ENCODE data around the gene IER3. TPM values are rescaled to one million over a fixed set of nuclear protein-coding genes. Genes with fewer than 3 reads are reported as not detected.

The IER3 gene
- polyA plus RNA-seq, 1 experiment = 51.7 TPM

- TF ChIP-seq, protein P1, sequence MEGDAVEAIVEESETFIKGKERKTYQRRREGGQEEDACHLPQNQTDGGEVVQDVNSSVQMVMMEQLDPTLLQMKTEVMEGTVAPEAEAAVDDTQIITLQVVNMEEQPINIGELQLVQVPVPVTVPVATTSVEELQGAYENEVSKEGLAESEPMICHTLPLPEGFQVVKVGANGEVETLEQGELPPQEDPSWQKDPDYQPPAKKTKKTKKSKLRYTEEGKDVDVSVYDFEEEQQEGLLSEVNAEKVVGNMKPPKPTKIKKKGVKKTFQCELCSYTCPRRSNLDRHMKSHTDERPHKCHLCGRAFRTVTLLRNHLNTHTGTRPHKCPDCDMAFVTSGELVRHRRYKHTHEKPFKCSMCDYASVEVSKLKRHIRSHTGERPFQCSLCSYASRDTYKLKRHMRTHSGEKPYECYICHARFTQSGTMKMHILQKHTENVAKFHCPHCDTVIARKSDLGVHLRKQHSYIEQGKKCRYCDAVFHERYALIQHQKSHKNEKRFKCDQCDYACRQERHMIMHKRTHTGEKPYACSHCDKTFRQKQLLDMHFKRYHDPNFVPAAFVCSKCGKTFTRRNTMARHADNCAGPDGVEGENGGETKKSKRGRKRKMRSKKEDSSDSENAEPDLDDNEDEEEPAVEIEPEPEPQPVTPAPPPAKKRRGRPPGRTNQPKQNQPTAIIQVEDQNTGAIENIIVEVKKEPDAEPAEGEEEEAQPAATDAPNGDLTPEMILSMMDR (IDR thresholded peaks at IDR 0.05; ENCODE audit: insufficient read depth, low read depth, low read length) = no peak
- Histone ChIP-seq H3K27me3 (ENCODE audit: control insufficient read depth, insufficient read depth, low read length) (no peaks in the 10 kb centered on the region), H3K4me3 (ENCODE audit: low read depth, low read length) (no peak overlapping the region), H3K36me3 (ENCODE audit: control insufficient read depth, insufficient read depth, low read length) (no peaks in the 10 kb centered on the region)
- ChIA-PET POLR2A (no interaction called here), CTCF (interaction anchor here (0.7 to 2.5 kb wide), 2 partner anchors 11 to 20 kb away, joined by 3 to 8 read pairs; no protein-coding TSS in a partner anchor)
- no peak for DNase-seq (ENCODE audit: low read depth)
Measured at GRCh38 chr6:30780642-30780920, 36.2 kb upstream of the IER3 start.

- H3K4me3 ChIP-seq (ENCODE audit: low read depth, low read length) = no peak overlapping the region
- no peaks in the 10 kb centered on the region for H3K36me3 ChIP-seq (ENCODE audit: control insufficient read depth, insufficient read depth, low read length)
- no peaks in the 10 kb centered on the region for H3K27me3 ChIP-seq (ENCODE audit: control insufficient read depth, insufficient read depth, low read length)
- TF ChIP-seq, protein P1 (IDR thresholded peaks at IDR 0.05; ENCODE audit: insufficient read depth, low read depth, low read length) = no peak
- DNase-seq (ENCODE audit: low read depth) = no peak
- CTCF ChIA-PET = interaction anchor here (0.7 to 2.5 kb wide), 3 partner anchors 10 to 300 kb away, joined by 3 to 8 read pairs (median 3); no protein-coding TSS in a partner anchor
- POLR2A ChIA-PET = interaction anchor here (0.7 kb wide), 1 partner anchor 21 kb away, joined by 3 read pairs; no protein-coding TSS in a partner anchor
Measured at GRCh38 chr6:30779850-30780641, 35.7 kb upstream of the IER3 start.

GRCh38 chr6:30778001-30778635 is 33.8 kb upstream of the IER3 start:
- no peak for DNase-seq (ENCODE audit: low read depth)
- H3K4me3 ChIP-seq (ENCODE audit: low read depth, low read length) = no peak overlapping the region
- H3K36me3 ChIP-seq (ENCODE audit: control insufficient read depth, insufficient read depth, low read length) = no peaks in the 10 kb centered on the region
- CTCF ChIA-PET = interaction anchor here (0.6 to 1.1 kb wide), 2 partner anchors 21 to 26 kb away, joined by 4 read pairs; no protein-coding TSS in a partner anchor
- TF ChIP-seq, protein P1 (IDR thresholded peaks at IDR 0.05; ENCODE audit: insufficient read depth, low read depth, low read length) = no peak
- POLR2A ChIA-PET = no interaction called here
- no peaks in the 10 kb centered on the region for H3K27me3 ChIP-seq (ENCODE audit: control insufficient read depth, insufficient read depth, low read length)

DNA sequence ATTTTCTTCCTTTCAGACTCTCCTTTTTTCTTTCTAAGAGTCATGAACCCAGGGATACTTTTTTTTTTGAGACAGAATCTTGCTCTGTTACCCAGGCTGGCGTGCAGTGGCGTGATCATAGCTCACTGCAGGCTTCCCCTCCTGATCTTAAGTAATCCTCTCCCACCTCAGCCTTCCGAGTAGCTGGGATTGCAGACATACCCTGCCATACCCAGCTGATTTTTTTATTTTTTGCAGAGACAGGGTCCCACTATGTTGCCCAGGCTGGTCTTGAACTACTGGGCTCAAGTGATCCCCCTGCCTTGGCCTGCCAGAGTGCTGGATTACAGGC is 32.8 kb upstream of the IER3 start:
- ChIA-PET POLR2A (no interaction called here), CTCF (interaction anchor here (1.2 to 2.3 kb wide), 2 partner anchors 13 to 35 kb away, joined by 3 to 6 read pairs; partner anchors contain the start of gene FLOT1)
- TF ChIP-seq, protein P1 (IDR thresholded peaks at IDR 0.05; ENCODE audit: insufficient read depth, low read depth, low read length) = no peak
- H3K27me3 ChIP-seq (ENCODE audit: control insufficient read depth, insufficient read depth, low read length) = no peaks in the 10 kb centered on the region
- no peaks in the 10 kb centered on the region for H3K36me3 ChIP-seq (ENCODE audit: control insufficient read depth, insufficient read depth, low read length)
- H3K4me3 ChIP-seq (ENCODE audit: low read depth, low read length) = no peak overlapping the region
- DNase-seq (ENCODE audit: low read depth) = no peak

DNA sequence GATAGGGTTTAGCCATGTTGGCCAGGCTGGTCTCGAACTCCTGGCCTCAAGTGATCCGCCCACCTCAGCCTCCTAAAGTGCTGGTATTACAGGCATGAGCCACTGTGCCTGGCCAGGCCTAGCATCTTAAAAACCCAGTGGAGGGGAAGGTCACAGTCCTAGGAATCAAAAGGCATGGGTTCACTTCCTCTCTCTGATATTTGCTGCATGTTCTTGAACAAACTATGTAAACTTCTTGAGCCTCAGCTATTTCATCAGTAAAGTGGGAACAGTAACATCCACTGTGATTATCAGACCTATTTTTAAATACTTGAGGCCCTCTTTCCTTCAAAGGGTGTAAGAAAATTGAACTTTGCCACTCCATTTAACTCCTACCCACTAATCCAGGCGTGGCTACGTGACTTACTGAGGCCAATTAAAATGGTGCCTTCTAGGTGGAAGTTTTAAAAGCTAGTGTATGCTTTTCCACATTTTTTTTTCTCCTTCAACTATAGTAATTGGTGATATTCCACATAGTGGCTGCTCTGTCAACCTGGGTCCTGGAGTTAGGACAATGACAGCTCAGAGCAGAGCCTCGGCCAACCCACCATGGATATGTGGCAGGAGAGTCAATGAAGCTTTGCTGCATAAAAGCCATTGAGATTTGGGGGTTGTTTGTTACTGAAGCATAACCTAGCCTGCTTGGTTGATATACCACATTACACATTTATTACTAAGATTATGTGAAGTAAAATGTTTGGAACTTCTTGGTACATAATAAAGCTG is 32.2 kb upstream of the IER3 start:
- Histone ChIP-seq H3K36me3 (ENCODE audit: control insufficient read depth, insufficient read depth, low read length) (no peaks in the 10 kb centered on the region), H3K4me3 (ENCODE audit: low read depth, low read length) (no peak overlapping the region), H3K27me3 (ENCODE audit: control insufficient read depth, insufficient read depth, low read length) (no peaks in the 10 kb centered on the region)
- ChIA-PET CTCF (interaction anchor here (1.2 to 2.3 kb wide), 2 partner anchors 13 to 35 kb away, joined by 3 to 6 read pairs; partner anchors contain the start of gene FLOT1), POLR2A (interaction anchor here (0.7 kb wide), 1 partner anchor 134 kb away, joined by 16 read pairs; no protein-coding TSS in a partner anchor)
- DNase-seq (ENCODE audit: low read depth) = no peak
- TF ChIP-seq, protein P1 (IDR thresholded peaks at IDR 0.05; ENCODE audit: insufficient read depth, low read depth, low read length) = no peak
